Neural cell (in vitro differentiated cells): ENCODE results near the gene RUNX1.

Source experiments
- EZH2 ChIP-seq: fragments of 200-600, 300-800 bp; shearing (Covaris generic), sonication (generic); IDR thresholded peaks from 2 replicates; pipeline ENCODE4 v1.6.1; 2014; ENCODE audit warnings: antibody characterized with exemption, low read length, borderline replicate concordance, mild to moderate bottlenecking; ENCODE audit not compliant: insufficient read depth, poor library complexity, severe bottlenecking
- POLR2AphosphoS5 ChIP-seq: IDR thresholded peaks from 2 replicates; pipeline ENCODE4 v1.6.1; 2012
- RAD21 ChIP-seq: fragments of 450-650 bp; conservative IDR thresholded peaks from 2 replicates; pipeline ENCODE4 v1.6.1; 2014; ENCODE audit warnings: antibody characterized with exemption, mild to moderate bottlenecking, moderate library complexity
- SMC3 ChIP-seq: fragments of 450-650 bp; conservative IDR thresholded peaks from 2 replicates; pipeline ENCODE4 v1.6.1; 2014; ENCODE audit warnings: antibody characterized with exemption, mild to moderate bottlenecking, moderate library complexity; ENCODE audit not compliant: poor library complexity
- TAF1 ChIP-seq: IDR thresholded peaks from 2 replicates; pipeline ENCODE4 v1.6.1; 2012; ENCODE audit warnings: low read depth
- TF ChIP-seq, protein P1 (sequence below): fragments of 450-650 bp; IDR thresholded peaks from 2 replicates; pipeline ENCODE4 v1.5.1; 2014; ENCODE audit warnings: antibody characterized with exemption, mild to moderate bottlenecking, moderate library complexity; ENCODE audit not compliant: poor library complexity, severe bottlenecking
- TF ChIP-seq, protein P2 (sequence below): IDR thresholded peaks from 2 replicates; pipeline ENCODE4 v1.6.1; 2012; ENCODE audit warnings: borderline replicate concordance

DNA sequence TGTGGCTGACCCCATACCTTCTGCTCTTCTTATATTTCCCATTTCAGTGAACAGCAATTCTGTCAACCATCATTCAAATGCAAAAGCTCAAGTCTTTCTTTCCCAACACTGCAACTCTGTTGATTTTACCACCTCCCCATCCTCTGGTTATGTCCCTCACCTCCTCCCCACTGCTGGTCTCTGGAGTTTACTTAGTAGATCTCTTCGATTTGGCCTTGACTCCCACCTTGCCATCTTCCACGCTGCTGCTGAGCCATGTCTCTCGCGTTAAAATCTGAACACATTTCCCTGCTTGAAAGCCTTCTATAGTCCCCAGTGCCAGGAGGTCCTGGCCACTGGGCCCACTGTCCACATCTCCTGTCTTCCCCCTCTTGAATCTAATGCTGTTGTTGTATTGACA, 125.5 kb downstream of the RUNX1 start:
- TF ChIP-seq, protein P1, sequence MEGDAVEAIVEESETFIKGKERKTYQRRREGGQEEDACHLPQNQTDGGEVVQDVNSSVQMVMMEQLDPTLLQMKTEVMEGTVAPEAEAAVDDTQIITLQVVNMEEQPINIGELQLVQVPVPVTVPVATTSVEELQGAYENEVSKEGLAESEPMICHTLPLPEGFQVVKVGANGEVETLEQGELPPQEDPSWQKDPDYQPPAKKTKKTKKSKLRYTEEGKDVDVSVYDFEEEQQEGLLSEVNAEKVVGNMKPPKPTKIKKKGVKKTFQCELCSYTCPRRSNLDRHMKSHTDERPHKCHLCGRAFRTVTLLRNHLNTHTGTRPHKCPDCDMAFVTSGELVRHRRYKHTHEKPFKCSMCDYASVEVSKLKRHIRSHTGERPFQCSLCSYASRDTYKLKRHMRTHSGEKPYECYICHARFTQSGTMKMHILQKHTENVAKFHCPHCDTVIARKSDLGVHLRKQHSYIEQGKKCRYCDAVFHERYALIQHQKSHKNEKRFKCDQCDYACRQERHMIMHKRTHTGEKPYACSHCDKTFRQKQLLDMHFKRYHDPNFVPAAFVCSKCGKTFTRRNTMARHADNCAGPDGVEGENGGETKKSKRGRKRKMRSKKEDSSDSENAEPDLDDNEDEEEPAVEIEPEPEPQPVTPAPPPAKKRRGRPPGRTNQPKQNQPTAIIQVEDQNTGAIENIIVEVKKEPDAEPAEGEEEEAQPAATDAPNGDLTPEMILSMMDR = no peak
- no peak for TF ChIP-seq POLR2AphosphoS5
- TF ChIP-seq, protein P2, sequence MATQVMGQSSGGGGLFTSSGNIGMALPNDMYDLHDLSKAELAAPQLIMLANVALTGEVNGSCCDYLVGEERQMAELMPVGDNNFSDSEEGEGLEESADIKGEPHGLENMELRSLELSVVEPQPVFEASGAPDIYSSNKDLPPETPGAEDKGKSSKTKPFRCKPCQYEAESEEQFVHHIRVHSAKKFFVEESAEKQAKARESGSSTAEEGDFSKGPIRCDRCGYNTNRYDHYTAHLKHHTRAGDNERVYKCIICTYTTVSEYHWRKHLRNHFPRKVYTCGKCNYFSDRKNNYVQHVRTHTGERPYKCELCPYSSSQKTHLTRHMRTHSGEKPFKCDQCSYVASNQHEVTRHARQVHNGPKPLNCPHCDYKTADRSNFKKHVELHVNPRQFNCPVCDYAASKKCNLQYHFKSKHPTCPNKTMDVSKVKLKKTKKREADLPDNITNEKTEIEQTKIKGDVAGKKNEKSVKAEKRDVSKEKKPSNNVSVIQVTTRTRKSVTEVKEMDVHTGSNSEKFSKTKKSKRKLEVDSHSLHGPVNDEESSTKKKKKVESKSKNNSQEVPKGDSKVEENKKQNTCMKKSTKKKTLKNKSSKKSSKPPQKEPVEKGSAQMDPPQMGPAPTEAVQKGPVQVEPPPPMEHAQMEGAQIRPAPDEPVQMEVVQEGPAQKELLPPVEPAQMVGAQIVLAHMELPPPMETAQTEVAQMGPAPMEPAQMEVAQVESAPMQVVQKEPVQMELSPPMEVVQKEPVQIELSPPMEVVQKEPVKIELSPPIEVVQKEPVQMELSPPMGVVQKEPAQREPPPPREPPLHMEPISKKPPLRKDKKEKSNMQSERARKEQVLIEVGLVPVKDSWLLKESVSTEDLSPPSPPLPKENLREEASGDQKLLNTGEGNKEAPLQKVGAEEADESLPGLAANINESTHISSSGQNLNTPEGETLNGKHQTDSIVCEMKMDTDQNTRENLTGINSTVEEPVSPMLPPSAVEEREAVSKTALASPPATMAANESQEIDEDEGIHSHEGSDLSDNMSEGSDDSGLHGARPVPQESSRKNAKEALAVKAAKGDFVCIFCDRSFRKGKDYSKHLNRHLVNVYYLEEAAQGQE = no peak
- TF ChIP-seq RAD21 = no peak
- no peak for TF ChIP-seq SMC3
- TF ChIP-seq EZH2 = no peak
- no peak for TF ChIP-seq TAF1
